MM.1S (cell line): ENCODE results near the gene PLXNA4.

ENCODE experiments used
- DNase-seq: peaks from one replicate; pipeline ENCODE4 v3.0.0-alpha.2; 2015
- H2AFZ ChIP-seq: fragments of 300-600 bp; sonication (generic); 2 replicates; pipeline ENCODE4 v1.6.0; 2016; ENCODE audit warnings: antibody characterized with exemption, low read length
- H3F3A ChIP-seq: fragments of 300-600 bp; sonication (generic); 2 replicates; pipeline ENCODE4 v1.6.1; 2016; ENCODE audit warnings: mild to moderate bottlenecking, antibody characterized with exemption, low read length, moderate library complexity, mixed read lengths; ENCODE audit not compliant: insufficient read depth
- H3K27ac ChIP-seq: fragments of 300-600 bp; sonication (generic); 2 replicates; pipeline ENCODE4 v1.5.1; 2016; ENCODE audit warnings: mild to moderate bottlenecking, low read length
- H3K27me3 ChIP-seq: fragments of 300-600 bp; sonication (generic); replicated peaks from 2 replicates; pipeline ENCODE4 v1.6.0; 2016; ENCODE audit warnings: low read length; ENCODE audit not compliant: insufficient read depth
- H3K36me3 ChIP-seq: fragments of 300-600 bp; sonication (generic); replicated peaks from 2 replicates; pipeline ENCODE4 v1.6.1; 2016; ENCODE audit warnings: mild to moderate bottlenecking, low read length, mixed read lengths; ENCODE audit not compliant: insufficient read depth
- H3K4me1 ChIP-seq: fragments of 300-600 bp; sonication (generic); 2 replicates; pipeline ENCODE4 v1.6.1; 2016; ENCODE audit warnings: low read length, mixed read lengths
- H3K4me2 ChIP-seq: fragments of 300-600 bp; sonication (generic); 2 replicates; pipeline ENCODE4 v1.6.0; 2016; ENCODE audit warnings: low read depth, low read length
- H3K4me3 ChIP-seq: fragments of 300-600 bp; sonication (generic); 2 replicates; pipeline ENCODE4 v1.5.1; 2016; ENCODE audit warnings: low read length, mixed read lengths
- H3K79me2 ChIP-seq: fragments of 300-600 bp; sonication (generic); 2 replicates; pipeline ENCODE4 v1.6.1; 2016; ENCODE audit warnings: mixed run types, low read length, mixed read lengths
- H3K9ac ChIP-seq: fragments of 300-600 bp; sonication (generic); 2 replicates; pipeline ENCODE4 v1.6.1; 2016; ENCODE audit warnings: low read length, mixed read lengths
- H3K9me2 ChIP-seq: fragments of 300-600 bp; sonication (generic); replicated peaks from 2 replicates; pipeline ENCODE4 v1.6.1; 2016; ENCODE audit warnings: mild to moderate bottlenecking, low read length, mixed read lengths; ENCODE audit not compliant: insufficient read depth
- H3K9me3 ChIP-seq: fragments of 300-600 bp; sonication (generic); replicated peaks from 2 replicates; pipeline ENCODE4 v1.6.1; 2016; ENCODE audit warnings: mild to moderate bottlenecking, low read length, mixed read lengths; ENCODE audit not compliant: insufficient read depth
- H4K20me1 ChIP-seq: fragments of 300-600 bp; sonication (generic); 2 replicates; pipeline ENCODE4 v1.6.1; 2016; ENCODE audit warnings: mild to moderate bottlenecking, low read length, moderate library complexity, mixed read lengths; ENCODE audit not compliant: insufficient read depth
- CTCF ChIP-seq: fragments of 300-600 bp; sonication (generic); IDR thresholded peaks from 2 replicates; pipeline ENCODE4 v1.5.1; 2016; ENCODE audit warnings: antibody characterized with exemption, low read length, mixed read lengths
- EZH2 ChIP-seq: fragments of 300-600 bp; sonication (generic); optimal IDR thresholded peaks from 2 replicates; pipeline ENCODE3; 2017; ENCODE audit warnings: low read depth, mild to moderate bottlenecking, antibody characterized with exemption, low read length, mixed read lengths
- EZH2phosphoT487 ChIP-seq: fragments of 300-600 bp; sonication (generic); IDR thresholded peaks from 2 replicates; pipeline ENCODE4 v1.6.1; 2018; ENCODE audit warnings: antibody characterized with exemption, low read length

PLXNA4 gene

GRCh38 chr7:132112106-132112505 is 464.2 kb downstream of the PLXNA4 start:
- Histone ChIP-seq H3K4me2 (no peak overlapping the region), H3K79me2 (no peaks in the 10 kb centered on the region), H3K27me3 (no peaks in the 10 kb centered on the region), H3K9ac (no peak overlapping the region), H3K9me2 (no peaks in the 10 kb centered on the region), H3K4me3 (no peak overlapping the region), H3K4me1 (no peaks in the 10 kb centered on the region), H4K20me1 (no peaks in the 10 kb centered on the region), H2AFZ (no peak overlapping the region), H3F3A (no peaks in the 10 kb centered on the region), H3K27ac (no peak overlapping the region), H3K9me3 (no peaks in the 10 kb centered on the region), H3K36me3 (no peaks in the 10 kb centered on the region)
- no peak for TF ChIP-seq EZH2
- TF ChIP-seq EZH2phosphoT487 = no peak
- no peak for TF ChIP-seq CTCF
- no peak for DNase-seq

GRCh38 chr7:132110692-132111091 is 465.6 kb downstream of the PLXNA4 start:
- H2AFZ ChIP-seq = no peak overlapping the region
- no peaks in the 10 kb centered on the region for H3K36me3 ChIP-seq
- H3K9ac ChIP-seq = no peak overlapping the region
- H3K9me2 ChIP-seq = no peaks in the 10 kb centered on the region
- no peaks in the 10 kb centered on the region for H3K27me3 ChIP-seq
- no peaks in the 10 kb centered on the region for H3F3A ChIP-seq
- H3K4me1 ChIP-seq = no peaks in the 10 kb centered on the region
- H3K27ac ChIP-seq = no peak overlapping the region
- no peak for DNase-seq
- no peaks in the 10 kb centered on the region for H4K20me1 ChIP-seq
- no peaks in the 10 kb centered on the region for H3K79me2 ChIP-seq
- TF ChIP-seq EZH2 = no peak
- TF ChIP-seq EZH2phosphoT487 = no peak
- no peak for TF ChIP-seq CTCF
- H3K4me3 ChIP-seq = no peak overlapping the region
- no peaks in the 10 kb centered on the region for H3K9me3 ChIP-seq
- H3K4me2 ChIP-seq = no peak overlapping the region

GRCh38 chr7:132109769-132110168 is 466.5 kb downstream of the PLXNA4 start:
- Histone ChIP-seq H3K27ac (no peak overlapping the region), H3K9me3 (no peaks in the 10 kb centered on the region), H4K20me1 (no peaks in the 10 kb centered on the region), H3K4me2 (no peak overlapping the region), H3K9ac (no peak overlapping the region), H3K4me3 (no peak overlapping the region), H3K79me2 (no peaks in the 10 kb centered on the region), H2AFZ (no peak overlapping the region), H3F3A (no peaks in the 10 kb centered on the region), H3K27me3 (no peaks in the 10 kb centered on the region), H3K36me3 (no peaks in the 10 kb centered on the region), H3K4me1 (no peaks in the 10 kb centered on the region), H3K9me2 (no peaks in the 10 kb centered on the region)
- no peak for TF ChIP-seq CTCF
- no peak for TF ChIP-seq EZH2
- no peak for TF ChIP-seq EZH2phosphoT487
- no peak for DNase-seq
